Measurements from ENCODE around the gene TMPRSS12. TPM values are rescaled to one million over a fixed set of nuclear protein-coding genes. Genes with fewer than 3 reads are reported as not detected.
"Not testable (repeated sequence)": the region's sequence is repeated elsewhere in the genome, so short reads cannot be mapped to it uniquely, and the experiment has no call there.

TMPRSS12 gene
- total RNA-seq, 1 experiment from 2014 or later, result not detected

DNA sequence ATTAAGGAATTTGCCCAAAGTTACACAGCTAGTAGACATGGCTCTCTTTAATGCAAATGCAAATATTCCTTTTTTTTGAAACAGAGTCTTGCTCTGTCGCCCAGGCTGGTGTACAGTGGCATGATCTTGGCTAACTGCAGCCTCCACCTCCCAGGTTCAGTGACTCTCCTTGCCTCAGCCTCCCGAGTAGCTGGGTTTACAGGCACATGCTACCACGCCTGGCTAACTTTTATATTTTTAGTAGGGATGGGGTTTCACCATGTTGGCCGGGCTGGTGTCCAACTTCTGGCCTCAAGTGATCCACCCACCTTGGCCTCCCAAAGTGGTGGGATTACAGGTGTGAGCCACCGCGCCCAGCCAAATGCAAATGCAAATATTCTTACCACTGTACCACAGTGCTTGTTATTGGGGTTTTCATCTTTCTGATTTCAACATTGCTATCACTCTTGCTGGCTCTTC is 85.1 kb downstream of the TMPRSS12 start:
- Histone ChIP-seq H3K4me1 (ENCODE audit: insufficient read depth, low read length) (peaks cover 14% of the 10 kb centered on the region), H3F3A (ENCODE audit: low read length, unreplicated experiment) (no peaks in the 10 kb centered on the region), H3K79me2 (ENCODE audit: low read length) (no peaks in the 10 kb centered on the region), H3K36me3 (ENCODE audit: low read depth, low read length) (no peaks in the 10 kb centered on the region), H3K4me2 (ENCODE audit: low read length) (no peak overlapping the region), H3K27ac (ENCODE audit: low read length) (no peak overlapping the region), H2AFZ (ENCODE audit: low read length) (no peak overlapping the region), H3K4me3 (ENCODE audit: low read length) (no peak overlapping the region), H3K9me2 (replicated peaks; ENCODE audit: low read length) (no peaks in the 10 kb centered on the region), H3K9me3 (ENCODE audit: low read length) (no peaks in the 10 kb centered on the region), H3K9ac (ENCODE audit: low read length) (no peak overlapping the region), H4K20me1 (ENCODE audit: low read length) (no peaks in the 10 kb centered on the region), H3K27me3 (ENCODE audit: low read length) (no peaks in the 10 kb centered on the region)
- ATAC-seq, result no peak
- TF ChIP-seq, protein P1, sequence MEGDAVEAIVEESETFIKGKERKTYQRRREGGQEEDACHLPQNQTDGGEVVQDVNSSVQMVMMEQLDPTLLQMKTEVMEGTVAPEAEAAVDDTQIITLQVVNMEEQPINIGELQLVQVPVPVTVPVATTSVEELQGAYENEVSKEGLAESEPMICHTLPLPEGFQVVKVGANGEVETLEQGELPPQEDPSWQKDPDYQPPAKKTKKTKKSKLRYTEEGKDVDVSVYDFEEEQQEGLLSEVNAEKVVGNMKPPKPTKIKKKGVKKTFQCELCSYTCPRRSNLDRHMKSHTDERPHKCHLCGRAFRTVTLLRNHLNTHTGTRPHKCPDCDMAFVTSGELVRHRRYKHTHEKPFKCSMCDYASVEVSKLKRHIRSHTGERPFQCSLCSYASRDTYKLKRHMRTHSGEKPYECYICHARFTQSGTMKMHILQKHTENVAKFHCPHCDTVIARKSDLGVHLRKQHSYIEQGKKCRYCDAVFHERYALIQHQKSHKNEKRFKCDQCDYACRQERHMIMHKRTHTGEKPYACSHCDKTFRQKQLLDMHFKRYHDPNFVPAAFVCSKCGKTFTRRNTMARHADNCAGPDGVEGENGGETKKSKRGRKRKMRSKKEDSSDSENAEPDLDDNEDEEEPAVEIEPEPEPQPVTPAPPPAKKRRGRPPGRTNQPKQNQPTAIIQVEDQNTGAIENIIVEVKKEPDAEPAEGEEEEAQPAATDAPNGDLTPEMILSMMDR (conservative IDR thresholded peaks at IDR 0.05; ENCODE audit: low read depth, low read length), result no peak
- no peak for TF ChIP-seq EZH2 (IDR thresholded peaks at IDR 0.05; ENCODE audit: low read length, unreplicated experiment)
- TF ChIP-seq EZH2phosphoT487 (IDR thresholded peaks at IDR 0.05; ENCODE audit: borderline replicate concordance, low read length), result no peak
- ChIA-PET CTCF (no interaction called here), POLR2A (ENCODE audit: unreplicated experiment) (no interaction called here)
- no peak for DNase-seq
- no TSS peak for BruUV-seq (replicated peaks)
- intact Hi-C loops (cut with micrococcal nuclease), result loop anchor here (10.0 kb wide), 1 partner anchor 63 kb away; no protein-coding TSS in a partner anchor

DNA sequence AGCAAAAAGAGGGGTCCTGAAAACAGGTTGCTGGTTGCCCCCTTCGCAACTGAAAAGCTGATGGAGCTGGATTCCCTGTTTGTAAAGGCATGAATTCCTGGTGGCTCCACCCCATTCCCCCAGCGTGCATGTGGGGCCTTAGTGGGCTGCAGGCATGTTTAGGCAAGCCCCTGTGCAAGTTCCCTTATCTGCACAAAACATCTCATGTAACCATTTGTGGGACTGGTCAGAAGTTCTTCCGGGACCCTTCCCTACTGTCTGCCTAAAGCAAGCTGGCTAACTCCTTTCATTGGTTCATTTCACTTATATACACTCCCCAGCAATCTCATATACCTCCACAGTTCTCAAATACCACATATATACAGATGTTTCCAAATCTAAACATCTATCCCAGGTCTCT is 85.7 kb downstream of the TMPRSS12 start:
- CTCF ChIA-PET, result interaction anchor here (0.6 kb wide), 1 partner anchor 163 kb away, joined by 4 read pairs; no protein-coding TSS in a partner anchor
- ATAC-seq (no peak), DNase-seq (no peak)
- Histone ChIP-seq H3K27me3 (ENCODE audit: low read length) (no peaks in the 10 kb centered on the region), H3K9me2 (replicated peaks; ENCODE audit: low read length) (no peaks in the 10 kb centered on the region), H3K4me2 (ENCODE audit: low read length) (no peak overlapping the region), H4K20me1 (ENCODE audit: low read length) (no peaks in the 10 kb centered on the region), H3F3A (ENCODE audit: low read length, unreplicated experiment) (no peaks in the 10 kb centered on the region), H3K9me3 (ENCODE audit: low read length) (no peaks in the 10 kb centered on the region), H3K36me3 (ENCODE audit: low read depth, low read length) (no peaks in the 10 kb centered on the region), H2AFZ (ENCODE audit: low read length) (no peak overlapping the region), H3K4me1 (ENCODE audit: insufficient read depth, low read length) (peaks cover 14% of the 10 kb centered on the region), H3K9ac (ENCODE audit: low read length) (no peak overlapping the region), H3K4me3 (ENCODE audit: low read length) (no peak overlapping the region), H3K79me2 (ENCODE audit: low read length) (no peaks in the 10 kb centered on the region), H3K27ac (ENCODE audit: low read length) (no peak overlapping the region)
- TF ChIP-seq EZH2phosphoT487 (IDR thresholded peaks at IDR 0.05; ENCODE audit: borderline replicate concordance, low read length) (no peak), EZH2 (IDR thresholded peaks at IDR 0.05; ENCODE audit: low read length, unreplicated experiment) (no peak)
- TF ChIP-seq, protein P1 (conservative IDR thresholded peaks at IDR 0.05; ENCODE audit: low read depth, low read length), result no peak
- intact Hi-C loops (cut with micrococcal nuclease), result loop anchor here (10.0 kb wide), 1 partner anchor 64 kb away; no protein-coding TSS in a partner anchor
- no TSS peak for BruUV-seq (replicated peaks)
- POLR2A ChIA-PET (ENCODE audit: unreplicated experiment), result no interaction called here

DNA sequence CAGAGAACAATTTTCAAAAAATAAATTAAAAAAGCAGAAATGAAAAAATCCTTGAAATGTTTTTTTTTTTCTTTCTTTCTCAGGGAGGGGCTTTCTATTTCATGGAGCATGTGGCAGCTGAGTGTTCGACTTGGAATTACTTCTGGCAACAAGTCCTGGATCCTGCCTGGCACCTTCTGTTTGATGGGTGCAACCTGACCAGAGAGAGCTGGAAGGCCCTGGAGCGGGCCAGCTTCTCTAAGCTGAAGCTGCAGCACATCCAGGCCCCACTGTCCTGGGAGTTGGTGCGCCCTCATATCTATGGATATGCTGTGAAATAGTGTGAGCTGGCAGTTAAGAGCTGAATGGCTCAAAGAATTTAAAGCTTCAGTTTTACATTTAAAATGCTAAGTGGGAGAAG is 87.1 kb downstream of the TMPRSS12 start:
- no peak overlapping the region for H3K27ac ChIP-seq (ENCODE audit: low read length)
- H2AFZ ChIP-seq (ENCODE audit: low read length), result no peak overlapping the region
- no peak for DNase-seq
- intact Hi-C loops (cut with micrococcal nuclease), result loop anchor here (10.0 kb wide), 1 partner anchor 65 kb away; no protein-coding TSS in a partner anchor
- no peaks in the 10 kb centered on the region for H3K79me2 ChIP-seq (ENCODE audit: low read length)
- H3K9me3 ChIP-seq (ENCODE audit: low read length), result no peaks in the 10 kb centered on the region
- no peak overlapping the region for H3K4me2 ChIP-seq (ENCODE audit: low read length)
- no peaks in the 10 kb centered on the region for H3K9me2 ChIP-seq (replicated peaks; ENCODE audit: low read length)
- peaks cover 5% of the 10 kb centered on the region for H3K4me1 ChIP-seq (ENCODE audit: insufficient read depth, low read length)
- ATAC-seq, result no peak
- H3F3A ChIP-seq (ENCODE audit: low read length, unreplicated experiment), result no peaks in the 10 kb centered on the region
- ChIA-PET CTCF (no interaction called here), POLR2A (ENCODE audit: unreplicated experiment) (no interaction called here)
- no TSS peak for BruUV-seq (replicated peaks)
- no peaks in the 10 kb centered on the region for H4K20me1 ChIP-seq (ENCODE audit: low read length)
- H3K27me3 ChIP-seq (ENCODE audit: low read length), result no peaks in the 10 kb centered on the region
- H3K36me3 ChIP-seq (ENCODE audit: low read depth, low read length), result no peaks in the 10 kb centered on the region
- TF ChIP-seq, protein P1 (conservative IDR thresholded peaks at IDR 0.05; ENCODE audit: low read depth, low read length), result no peak
- TF ChIP-seq EZH2 (IDR thresholded peaks at IDR 0.05; ENCODE audit: low read length, unreplicated experiment), result no peak
- no peak for TF ChIP-seq EZH2phosphoT487 (IDR thresholded peaks at IDR 0.05; ENCODE audit: borderline replicate concordance, low read length)
- H3K4me3 ChIP-seq (ENCODE audit: low read length), result no peak overlapping the region
- H3K9ac ChIP-seq (ENCODE audit: low read length), result no peak overlapping the region

DNA sequence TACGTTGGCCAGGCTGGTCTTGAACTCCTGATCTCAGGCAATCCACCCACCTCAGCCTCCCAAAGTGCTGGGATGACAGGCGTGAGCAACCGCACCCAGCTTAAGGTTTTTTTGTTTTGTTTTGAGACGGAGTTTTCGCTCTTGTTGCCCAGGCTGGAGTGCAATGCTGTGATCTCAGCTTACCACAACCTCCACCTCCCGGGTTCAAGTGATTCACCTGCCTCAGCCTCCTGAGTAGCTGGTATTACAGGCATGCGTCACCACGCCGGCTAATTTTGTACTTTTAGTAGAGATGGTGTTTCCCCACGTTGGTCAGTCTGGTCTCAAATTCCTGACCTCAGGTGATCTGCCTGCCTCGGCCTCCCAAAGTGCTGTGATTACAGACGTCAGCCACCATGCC is 87.8 kb downstream of the TMPRSS12 start:
- H3K4me2 ChIP-seq (ENCODE audit: low read length); DNase-seq; H3K79me2 ChIP-seq (ENCODE audit: low read length); H3K9me2 ChIP-seq (replicated peaks; ENCODE audit: low read length); H3K27ac ChIP-seq (ENCODE audit: low read length); H4K20me1 ChIP-seq (ENCODE audit: low read length); H3K36me3 ChIP-seq (ENCODE audit: low read depth, low read length); H3K4me1 ChIP-seq (ENCODE audit: insufficient read depth, low read length); H3F3A ChIP-seq (ENCODE audit: low read length, unreplicated experiment); POLR2A ChIA-PET (ENCODE audit: unreplicated experiment); CTCF ChIA-PET; H3K9ac ChIP-seq (ENCODE audit: low read length); BruUV-seq (replicated peaks); H3K27me3 ChIP-seq (ENCODE audit: low read length); H2AFZ ChIP-seq (ENCODE audit: low read length); H3K9me3 ChIP-seq (ENCODE audit: low read length); intact Hi-C loops (cut with micrococcal nuclease); ATAC-seq; H3K4me3 ChIP-seq (ENCODE audit: low read length): not testable (repeated sequence)
